ENCODE results near the gene ZNF554. TPM values are rescaled to one million over a fixed set of nuclear protein-coding genes. Genes with fewer than 3 reads are reported as not detected.

The ZNF554 gene
- total RNA-seq, 1 experiment from 2014 or later, result 5.9 TPM

- DNase-seq, result no peak
- no peak overlapping the region for H2BK15ac ChIP-seq (ENCODE audit: low read depth, low read length)
- no peak overlapping the region for H3K23ac ChIP-seq (ENCODE audit: insufficient read length, low read depth, low read length)
- H3K79me2 ChIP-seq (ENCODE audit: insufficient read depth, low read length), result no peaks in the 10 kb centered on the region
- WGBS (ENCODE audit: extremely low coverage, insufficient read length, low lambda C conversion rate), result no CpG with 5 or more reads among the region's 10 CpGs
- H2AFZ ChIP-seq (ENCODE audit: low read length), result no peak overlapping the region
- Mint-ChIP-seq H3K36me3 (ENCODE audit: insufficient read depth in 1 of 3, low read depth in 3 of 3) (peaks cover 8 to 21% (median 13%) of the 10 kb centered on the region in 3 experiments), H3K27me3 (ENCODE audit: low read depth) (peaks cover 13% of the 10 kb centered on the region), H3K27ac (no peak overlapping the region), H3K4me1 (no peaks in the 10 kb centered on the region), H3K4me3 (no peak overlapping the region), H3K9me3 (peaks cover 69 to 72% of the 10 kb centered on the region in 2 experiments)
- TF ChIP-seq CTCF (conservative IDR thresholded peaks at IDR 0.05), result no peak
- H3K4me2 ChIP-seq (ENCODE audit: insufficient read depth, insufficient read length, low read length), result no peak overlapping the region
- no peaks in the 10 kb centered on the region for H3K23me2 ChIP-seq (ENCODE audit: insufficient read length, low read depth, low read length, poor library complexity, severe bottlenecking)
- no peak overlapping the region for H3K14ac ChIP-seq (ENCODE audit: insufficient read depth, low read length)
- no peaks in the 10 kb centered on the region for H3K79me1 ChIP-seq (ENCODE audit: insufficient read depth, low read depth, low read length, poor library complexity, severe bottlenecking)
- no peak overlapping the region for H4K5ac ChIP-seq (ENCODE audit: insufficient read length, low read depth, low read length)
- H2BK120ac ChIP-seq (ENCODE audit: low read depth, low read length, poor library complexity, severe bottlenecking), result no peak overlapping the region
- no peaks in the 10 kb centered on the region for H3K4me1 ChIP-seq (ENCODE audit: insufficient read depth, low read length)
- H3K18ac ChIP-seq (ENCODE audit: insufficient read length, low read depth, low read length), result no peak overlapping the region
- no peak overlapping the region for H4K8ac ChIP-seq (replicated peaks; ENCODE audit: insufficient read length, low read depth, low read length)
- no peak overlapping the region for H2BK12ac ChIP-seq (ENCODE audit: insufficient read length, low read depth, low read length)
- H3K9me3 ChIP-seq (ENCODE audit: control insufficient read depth, low read depth, low read length), result peaks cover 21% of the 10 kb centered on the region
- no peak overlapping the region for H3K4ac ChIP-seq (ENCODE audit: low read depth, low read length)
- H2BK5ac ChIP-seq (ENCODE audit: insufficient read length, low read length), result no peak overlapping the region
- H3K56ac ChIP-seq (ENCODE audit: insufficient read length, low read depth, low read length), result no peak overlapping the region
- no peaks in the 10 kb centered on the region for H3K27me3 ChIP-seq (ENCODE audit: insufficient read depth, low read length)
- H4K20me1 ChIP-seq (ENCODE audit: control insufficient read depth, insufficient read depth, insufficient read length), result no peaks in the 10 kb centered on the region
- H3K27ac ChIP-seq (ENCODE audit: insufficient read length, low read depth, low read length), result no peak overlapping the region
- H3T11ph ChIP-seq (ENCODE audit: low read length), result no peak overlapping the region
- H2AK5ac ChIP-seq (ENCODE audit: insufficient read length, low read length), result no peak overlapping the region
- H2BK20ac ChIP-seq (ENCODE audit: low read depth, low read length, poor library complexity, severe bottlenecking), result no peak overlapping the region
- H4K91ac ChIP-seq (ENCODE audit: insufficient read length, low read depth, low read length), result no peak overlapping the region
- H3K9ac ChIP-seq (ENCODE audit: extremely low read depth, insufficient read length, low read length), result no peak overlapping the region
These were observed 50.0 kb downstream of the ZNF554 start for GRCh38 chr19:2869618-2870017.
